Panc1 (cell line): Measurements from ENCODE around the gene EED. TPM values are rescaled to one million over a fixed set of nuclear protein-coding genes. Genes with fewer than 3 reads are reported as not detected.

Experiments
- ATAC-seq: fragments of 200-7000 bp; cut with Tn5 transposase; 2 replicates; pipeline ENCODE4 v1.9.1; 2020; ENCODE audit warnings: mild to moderate bottlenecking, moderate library complexity
- BruUV-seq: library from RNA; stranded (reverse); fragments of 400-500 nt; replicated peaks from 2 replicates; lab custom pipeline; 2021; lab: Mats Ljungman, UMichigan
- CTCF ChIA-PET: fragments of 300-600 bp; sonication (Branson Sonifier 250); formaldehyde crosslinking; loops from one replicate; lab custom pipeline; 2022; ENCODE audit warnings: antibody characterized with exemption; lab: Charles Lee
- POLR2A ChIA-PET: fragments of 300-600 bp; sonication (Branson Sonifier 250); formaldehyde crosslinking; loops from one replicate; lab custom pipeline; 2022; ENCODE audit warnings: antibody characterized with exemption; lab: Charles Lee
- DNase-seq: peaks from one replicate; pipeline ENCODE4 v3.0.0-alpha.2; 2010; ENCODE audit warnings: low read depth, low spot score
- H3K27ac ChIP-seq: 2 replicates; pipeline ENCODE4 v1.5.1; 2011; ENCODE audit warnings: mild to moderate bottlenecking, low read length, inconsistent platforms
- H3K27me3 ChIP-seq: fragments of 200-500 bp; sonication (Bioruptor generic); 2 replicates; pipeline ENCODE4 v1.6.0; 2014; ENCODE audit warnings: low read length, inconsistent platforms; ENCODE audit not compliant: control insufficient read depth, insufficient read depth
- H3K36me3 ChIP-seq: fragments of 200-500 bp; sonication (Bioruptor generic); 2 replicates; pipeline ENCODE4 v1.5.1; 2014; ENCODE audit warnings: inconsistent platforms, mild to moderate bottlenecking, low read length, moderate library complexity; ENCODE audit not compliant: control insufficient read depth, insufficient read depth
- H3K4me1 ChIP-seq: 2 replicates; pipeline ENCODE4 v1.5.1; 2011; ENCODE audit warnings: inconsistent platforms, mild to moderate bottlenecking, low read length, moderate library complexity; ENCODE audit not compliant: control insufficient read depth, insufficient read depth
- H3K4me3 ChIP-seq, 2 experiments: 2 replicates each; pipeline ENCODE4 v1.5.1; 2011 to 2012; ENCODE audit warnings: low read depth in 2 of 2, low read length in 2 of 2, mild to moderate bottlenecking in 2 of 2, inconsistent platforms in 1 of 2, moderate library complexity in 1 of 2
- H3K9me3 ChIP-seq: fragments of 200-500 bp; sonication (Bioruptor generic); 2 replicates; pipeline ENCODE4 v1.5.1; 2014; ENCODE audit warnings: low read depth, mild to moderate bottlenecking, inconsistent platforms, low read length, moderate library complexity; ENCODE audit not compliant: control insufficient read depth, insufficient read depth
- CTCF ChIP-seq: fragments of 450-650 bp; IDR thresholded peaks from 2 replicates; pipeline ENCODE4 v1.5.1; 2017; ENCODE audit warnings: mild to moderate bottlenecking
- POLR2AphosphoS5 ChIP-seq: IDR thresholded peaks from 2 replicates; pipeline ENCODE4 v1.6.1; 2012; ENCODE audit warnings: mild to moderate bottlenecking, low read depth, low read length, moderate library complexity
- REST ChIP-seq, 2 experiments: IDR thresholded peaks; 2 replicates each; pipeline ENCODE4 v1.6.1; 2011 to 2012; ENCODE audit warnings: low read depth in 2 of 2, control low read depth in 1 of 2, low read length in 1 of 2, mild to moderate bottlenecking in 1 of 2, moderate library complexity in 1 of 2; ENCODE audit not compliant: insufficient read depth in 1 of 2
- SIN3A ChIP-seq: IDR thresholded peaks from 2 replicates; pipeline ENCODE4 v1.6.1; 2012; ENCODE audit warnings: low read depth, mild to moderate bottlenecking, low read length, moderate library complexity, borderline replicate concordance; ENCODE audit not compliant: insufficient read depth
- TCF7L2 ChIP-seq: IDR thresholded peaks from 2 replicates; pipeline ENCODE4 v1.6.1; 2011; ENCODE audit warnings: mild to moderate bottlenecking, low read depth, low read length, inconsistent platforms
- in situ Hi-C: cut with HindIII; loops from 2 replicates; pipeline ENCODE4 v1.10.0; 2016; ENCODE audit warnings: low sequenced_read_pairs, low pct_unique_long_range_greater_than_20kb
- intact Hi-C: fragments of 100-400 bp; cut with micrococcal nuclease; formaldehyde crosslinking; loops from one replicate; pipeline ENCODE4 v1.10.0; 2022; ENCODE audit not compliant: unreplicated experiment
- total RNA-seq: library from RNA; stranded (reverse); gene quantifications from one replicate; pipeline ENCODE4 v1.2.1, GENCODE V29; 2021; ENCODE audit not compliant: unreplicated experiment

The EED gene
- total RNA-seq, 1 experiment from 2014 or later = 29.0 TPM

GRCh38 chr11:86205421-86206336 is 38.9 kb upstream of the EED start:
- Histone ChIP-seq H3K36me3 (no peaks in the 10 kb centered on the region), H3K27me3 (no peaks in the 10 kb centered on the region), H3K27ac (no peak overlapping the region), H3K9me3 (no peaks in the 10 kb centered on the region), H3K4me1 (no peaks in the 10 kb centered on the region), H3K4me3 (no peak overlapping the region)
- DNase-seq = no peak
- POLR2A ChIA-PET = interaction anchor here (0.5 kb wide), 1 partner anchor 497 kb away, joined by 3 read pairs; no protein-coding TSS in a partner anchor
- no peak; the same call in 1 of the 2 replicates for ATAC-seq
- intact Hi-C loops (no loop called here), in situ Hi-C loops (no loop called here)
- CTCF ChIA-PET = interaction anchor here (0.6 kb wide), 1 partner anchor 231 kb away, joined by 3 read pairs; no protein-coding TSS in a partner anchor
- peak; percentile 31; the same call in 1 of the 2 replicates for TF ChIP-seq CTCF
- no peak for TF ChIP-seq REST (IDR thresholded peaks at IDR 0.05; ENCODE audit: insufficient read depth in 1 of 2, low read depth in 2 of 2, low read length in 1 of 2)
- no TSS peak for BruUV-seq

- H3K27ac ChIP-seq = no peak overlapping the region
- in situ Hi-C loops (no loop called here), intact Hi-C loops (no loop called here)
- ATAC-seq (no peak), DNase-seq (no peak)
- no peaks in the 10 kb centered on the region for H3K36me3 ChIP-seq
- TF ChIP-seq TCF7L2 = no peak
- no peak for TF ChIP-seq CTCF
- no peak for TF ChIP-seq SIN3A
- no peak for TF ChIP-seq POLR2AphosphoS5
- no peak for TF ChIP-seq REST (IDR thresholded peaks at IDR 0.05; ENCODE audit: insufficient read depth in 1 of 2, low read depth in 2 of 2, low read length in 1 of 2)
- ChIA-PET POLR2A (no interaction called here), CTCF (no interaction called here)
- H3K4me3 ChIP-seq = no peak overlapping the region
- H3K27me3 ChIP-seq = no peaks in the 10 kb centered on the region
- no TSS peak for BruUV-seq
- no peaks in the 10 kb centered on the region for H3K4me1 ChIP-seq
- H3K9me3 ChIP-seq = no peaks in the 10 kb centered on the region
Measured at GRCh38 chr11:86206337-86206695, 38.2 kb upstream of the EED start.
